NOMO-1 treated with DMSO at 0.1 percent for 48 hours (cell line): Measurements from ENCODE around the gene ZNF688.
"Not testable (repeated sequence)": the region's sequence is repeated elsewhere in the genome, so short reads cannot be mapped to it uniquely, and the experiment has no call there.

Source experiments
- DNase-seq: peaks from one replicate; lab custom pipeline; 2025; ENCODE audit not compliant: unreplicated experiment; lab: John Stamatoyannopoulos, UW

The ZNF688 gene

GRCh38 chr16:30535106-30535776 is 36.3 kb downstream of the ZNF688 start:
- DNase-seq: no peak

GRCh38 chr16:30534368-30535105 is 37.0 kb downstream of the ZNF688 start, which contains the start of gene ZNF747:
TSS of gene ZNF747 (minus strand) at chr16:30534858. CDS start at chr16:30534679, 179 bp downstream.
- peak; percentile 71 for DNase-seq

- DNase-seq: no peak
Observed at GRCh38 chr16:30533748-30534367, 37.7 kb downstream of the ZNF688 start.

GRCh38 chr16:30533146-30533522 is 38.4 kb downstream of the ZNF688 start:
- DNase-seq: no peak

GRCh38 chr16:30532285-30533145 is 39.0 kb downstream of the ZNF688 start:
- DNase-seq: no peak

GRCh38 chr16:30530163-30531037 is 41.1 kb downstream of the ZNF688 start:
- DNase-seq: no peak

- no peak for DNase-seq
Observed at GRCh38 chr16:30528799-30529457, 42.6 kb downstream of the ZNF688 start.

- DNase-seq: peak; percentile 93
Observed at GRCh38 chr16:30527635-30528178, 43.8 kb downstream of the ZNF688 start.

GRCh38 chr16:30526823-30527634 is 44.5 kb downstream of the ZNF688 start:
- peak; percentile 98 for DNase-seq

- peak; percentile 50 for DNase-seq
Observed at GRCh38 chr16:30526137-30526822, 45.2 kb downstream of the ZNF688 start, which contains the start of gene ZNF768. TSS of gene ZNF768 (minus strand) at chr16:30526566. CDS start at chr16:30526413, 153 bp downstream.

- DNase-seq: peak; percentile 41
Observed at GRCh38 chr16:30525844-30526136, 45.7 kb downstream of the ZNF688 start.

- no peak for DNase-seq
Observed at GRCh38 chr16:30524575-30525568, 46.6 kb downstream of the ZNF688 start.

- DNase-seq: no peak
Observed at GRCh38 chr16:30523768-30524574, 47.5 kb downstream of the ZNF688 start.

GRCh38 chr16:30522702-30523463 is 48.6 kb downstream of the ZNF688 start:
- not testable (repeated sequence) for DNase-seq
